ENCODE data around the gene CDK5RAP2.

- TF ChIP-seq CTCF (IDR thresholded peaks at IDR 0.05) (no peak), POLR2AphosphoS5 (IDR thresholded peaks at IDR 0.05) (no peak), POLR2A (IDR thresholded peaks at IDR 0.05) (no peak), EP300 (IDR thresholded peaks at IDR 0.05) (no peak)
Measured at GRCh38 chr9:120611690-120612068, 31.7 kb upstream of the CDK5RAP2 start.
